HFF-Myc (cell line): Measurements from ENCODE around the gene MED20.

Experiments used
- DNase-seq: peaks from one replicate; pipeline ENCODE4 v3.0.0-alpha.2; 2011; ENCODE audit warnings: low read depth; ENCODE audit errors: extremely low read depth
- H3K4me3 ChIP-seq: replicated peaks from 2 replicates; pipeline ENCODE4 v1.5.1; 2011; ENCODE audit warnings: low read depth, mild to moderate bottlenecking, control low read depth, low read length
- CTCF ChIP-seq: IDR thresholded peaks from 2 replicates; pipeline ENCODE4 v1.5.1; 2012; ENCODE audit warnings: mild to moderate bottlenecking, low read depth, low read length, control low read depth; ENCODE audit errors: missing control alignments

MED20 gene

GRCh38 chr6:41920921-41921711 lies at the start of gene MED20, which contains the start of gene BYSL:
TSS of gene MED20 (minus strand) at chr6:41921139. CDS start at chr6:41921018, 121 bp downstream.
TSS of gene BYSL (plus strand) at chr6:41921499. CDS start at chr6:41921563, 64 bp downstream.
- H3K4me3 ChIP-seq = peak within 1 kb of the TSS; percentile 64
- TF ChIP-seq CTCF = peak; percentile 90
- peak; percentile 90 for DNase-seq

GRCh38 chr6:41970436-41970846 lies 49.5 kb upstream of the MED20 start:
- no peak for DNase-seq
- TF ChIP-seq CTCF = no peak
- H3K4me3 ChIP-seq = no peak overlapping the region

GRCh38 chr6:41967312-41968287 lies 46.7 kb upstream of the MED20 start:
- no peak overlapping the region for H3K4me3 ChIP-seq
- no peak for DNase-seq
- no peak for TF ChIP-seq CTCF

GRCh38 chr6:41966961-41967311 lies 46.0 kb upstream of the MED20 start:
- no peak for TF ChIP-seq CTCF
- H3K4me3 ChIP-seq = no peak overlapping the region
- no peak for DNase-seq

- TF ChIP-seq CTCF = no peak
- no peak overlapping the region for H3K4me3 ChIP-seq
- no peak for DNase-seq
Measured at GRCh38 chr6:41966214-41966920, 45.4 kb upstream of the MED20 start.

GRCh38 chr6:41965429-41966213 lies 44.7 kb upstream of the MED20 start:
- no peak overlapping the region for H3K4me3 ChIP-seq
- no peak for DNase-seq
- no peak for TF ChIP-seq CTCF
